ENCODE data around the gene WSCD1.

DNA sequence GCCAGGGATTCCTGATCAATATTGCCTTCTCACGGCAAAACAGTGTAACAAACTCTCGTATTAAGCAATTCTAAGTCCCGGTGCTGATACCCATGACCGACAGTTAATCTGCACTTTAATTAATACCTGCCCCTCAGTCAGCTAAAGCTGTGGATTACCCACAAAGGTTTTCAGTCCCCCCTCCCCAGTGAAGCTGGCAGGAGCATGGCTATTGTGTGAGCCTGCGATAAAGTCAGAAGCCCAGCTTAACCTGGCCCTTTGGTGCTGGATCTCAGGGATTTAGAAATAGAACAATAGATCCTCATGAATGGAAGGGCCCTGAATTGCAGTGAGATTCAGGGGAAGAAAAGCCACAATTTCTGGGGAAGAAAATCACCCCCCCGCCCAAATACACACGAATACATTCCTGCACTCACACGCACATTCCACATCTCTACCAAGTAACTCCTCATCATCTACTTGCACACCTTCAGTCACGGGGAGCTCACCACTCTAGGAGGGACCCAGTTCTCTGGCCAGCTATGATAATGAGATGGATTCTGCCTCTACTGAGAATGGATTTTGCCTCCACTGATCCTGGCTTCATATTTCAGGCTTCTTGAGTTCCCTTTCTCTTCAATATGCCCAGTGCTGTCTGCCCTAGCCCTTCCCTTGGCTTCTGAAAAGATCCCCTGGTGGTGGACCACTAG is 102.6 kb downstream of the WSCD1 start:
- TF ChIP-seq, protein P1, sequence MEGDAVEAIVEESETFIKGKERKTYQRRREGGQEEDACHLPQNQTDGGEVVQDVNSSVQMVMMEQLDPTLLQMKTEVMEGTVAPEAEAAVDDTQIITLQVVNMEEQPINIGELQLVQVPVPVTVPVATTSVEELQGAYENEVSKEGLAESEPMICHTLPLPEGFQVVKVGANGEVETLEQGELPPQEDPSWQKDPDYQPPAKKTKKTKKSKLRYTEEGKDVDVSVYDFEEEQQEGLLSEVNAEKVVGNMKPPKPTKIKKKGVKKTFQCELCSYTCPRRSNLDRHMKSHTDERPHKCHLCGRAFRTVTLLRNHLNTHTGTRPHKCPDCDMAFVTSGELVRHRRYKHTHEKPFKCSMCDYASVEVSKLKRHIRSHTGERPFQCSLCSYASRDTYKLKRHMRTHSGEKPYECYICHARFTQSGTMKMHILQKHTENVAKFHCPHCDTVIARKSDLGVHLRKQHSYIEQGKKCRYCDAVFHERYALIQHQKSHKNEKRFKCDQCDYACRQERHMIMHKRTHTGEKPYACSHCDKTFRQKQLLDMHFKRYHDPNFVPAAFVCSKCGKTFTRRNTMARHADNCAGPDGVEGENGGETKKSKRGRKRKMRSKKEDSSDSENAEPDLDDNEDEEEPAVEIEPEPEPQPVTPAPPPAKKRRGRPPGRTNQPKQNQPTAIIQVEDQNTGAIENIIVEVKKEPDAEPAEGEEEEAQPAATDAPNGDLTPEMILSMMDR (IDR thresholded peaks at IDR 0.05), result no peak
- TF ChIP-seq ZFX (IDR thresholded peaks at IDR 0.05; ENCODE audit: borderline replicate concordance), result no peak

All from 22Rv1 (cell line).